Keratinocyte (primary cell): ENCODE results near the gene CAMSAP1.

Experiments used
- EZH2 ChIP-seq: IDR thresholded peaks from one replicate; pipeline ENCODE4 v1.6.1; 2012; ENCODE audit warnings: inconsistent platforms, mild to moderate bottlenecking, low read length, moderate library complexity
- TF ChIP-seq, protein P1 (sequence below), 3 experiments: IDR thresholded peaks in 1 of 3; conservative IDR thresholded peaks in 1 of 3; optimal IDR thresholded peaks in 1 of 3; 2 replicates in 2 of 3; 3 replicates in 1 of 3; pipeline versions ENCODE3 to v1.5.1; 2011; ENCODE audit warnings: low read length in 3 of 3, mild to moderate bottlenecking in 3 of 3, moderate library complexity in 2 of 3, control low read depth in 1 of 3, inconsistent platforms in 1 of 3; ENCODE audit not compliant: insufficient read depth in 2 of 3; ENCODE audit errors: extremely low read depth in 1 of 3

DNA sequence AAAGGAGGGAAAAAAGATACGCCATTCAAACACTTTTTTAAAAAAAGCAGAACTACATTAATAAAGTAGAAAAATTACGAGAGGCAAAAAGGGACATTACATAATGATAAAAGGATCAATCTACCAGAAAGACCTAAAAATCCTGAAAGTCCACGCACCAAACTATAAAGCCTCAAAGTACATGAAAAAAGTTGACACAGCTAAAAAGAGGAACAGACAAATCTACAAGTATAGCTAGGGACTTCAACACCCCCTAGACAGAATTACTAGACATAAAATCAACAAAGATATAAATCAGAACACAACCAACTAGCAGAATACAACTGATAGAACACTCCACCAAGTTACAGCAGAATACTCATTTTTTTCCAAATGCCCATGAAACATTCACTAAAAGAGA, 11.1 kb downstream of the CAMSAP1 start:
- TF ChIP-seq, protein P1, sequence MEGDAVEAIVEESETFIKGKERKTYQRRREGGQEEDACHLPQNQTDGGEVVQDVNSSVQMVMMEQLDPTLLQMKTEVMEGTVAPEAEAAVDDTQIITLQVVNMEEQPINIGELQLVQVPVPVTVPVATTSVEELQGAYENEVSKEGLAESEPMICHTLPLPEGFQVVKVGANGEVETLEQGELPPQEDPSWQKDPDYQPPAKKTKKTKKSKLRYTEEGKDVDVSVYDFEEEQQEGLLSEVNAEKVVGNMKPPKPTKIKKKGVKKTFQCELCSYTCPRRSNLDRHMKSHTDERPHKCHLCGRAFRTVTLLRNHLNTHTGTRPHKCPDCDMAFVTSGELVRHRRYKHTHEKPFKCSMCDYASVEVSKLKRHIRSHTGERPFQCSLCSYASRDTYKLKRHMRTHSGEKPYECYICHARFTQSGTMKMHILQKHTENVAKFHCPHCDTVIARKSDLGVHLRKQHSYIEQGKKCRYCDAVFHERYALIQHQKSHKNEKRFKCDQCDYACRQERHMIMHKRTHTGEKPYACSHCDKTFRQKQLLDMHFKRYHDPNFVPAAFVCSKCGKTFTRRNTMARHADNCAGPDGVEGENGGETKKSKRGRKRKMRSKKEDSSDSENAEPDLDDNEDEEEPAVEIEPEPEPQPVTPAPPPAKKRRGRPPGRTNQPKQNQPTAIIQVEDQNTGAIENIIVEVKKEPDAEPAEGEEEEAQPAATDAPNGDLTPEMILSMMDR (optimal IDR thresholded peaks at IDR 0.05 in 1 of 3, IDR thresholded peaks at IDR 0.05 in 1 of 3, conservative IDR thresholded peaks at IDR 0.05 in 1 of 3; ENCODE audit: extremely low read depth in 1 of 3, insufficient read depth in 2 of 3, low read length in 3 of 3), result no peak
- TF ChIP-seq EZH2, result no peak
